Measurements from ENCODE around the gene CCR5. TPM values are rescaled to one million over a fixed set of nuclear protein-coding genes. Genes with fewer than 3 reads are reported as not detected.

Gene CCR5
- total and polyA plus RNA-seq, 9 of the 15 experiments (the other 6 are each of a cell fraction or from before 2014, with no cell fraction given), result not detected

DNA sequence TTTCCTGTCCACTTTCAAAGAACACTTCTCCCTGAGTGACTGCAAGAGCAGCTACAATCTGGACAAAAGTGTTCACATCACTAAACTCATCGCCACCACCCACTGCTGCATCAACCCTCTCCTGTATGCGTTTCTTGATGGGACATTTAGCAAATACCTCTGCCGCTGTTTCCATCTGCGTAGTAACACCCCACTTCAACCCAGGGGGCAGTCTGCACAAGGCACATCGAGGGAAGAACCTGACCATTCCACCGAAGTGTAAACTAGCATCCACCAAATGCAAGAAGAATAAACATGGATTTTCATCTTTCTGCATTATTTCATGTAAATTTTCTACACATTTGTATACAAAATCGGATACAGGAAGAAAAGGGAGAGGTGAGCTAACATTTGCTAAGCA is 38.1 kb downstream of the CCR5 start:
- in situ Hi-C loops (cut with MboI) (loop anchor here (25.0 kb wide), 1 partner anchor 1372 kb away; the partner anchor contains the start of gene CLEC3B), intact Hi-C loops (cut with micrococcal nuclease) (no loop called here)
- WGBS (ENCODE audit: insufficient coverage, low coverage, missing lambda C conversion rate), result 73% methylated on average over 7 of the region's 7 CpGs
- ChIA-PET POLR2A (interaction anchor here (0.6 to 2.3 kb wide), 4 partner anchors 8 to 402 kb away, joined by 3 to 7 read pairs (median 5); no protein-coding TSS in a partner anchor), CTCF (ENCODE audit: low intra/inter-chr PET ratio) (no interaction called here)
- peaks cover 25 to 46% of the 10 kb centered on the region in 2 experiments for H3K4me1 ChIP-seq (replicated peaks in 1 of 2; ENCODE audit: control insufficient read depth in 2 of 2, insufficient read depth in 2 of 2, low read length in 2 of 2)
- no peak for FAIRE-seq
- no TSS peak for BruUV-seq (replicated peaks)
- H3K9me3 ChIP-seq (replicated peaks; ENCODE audit: control insufficient read depth, insufficient read depth, low read depth, low read length), result no peaks in the 10 kb centered on the region; the same call in 1 of the 2 replicates
- H3K9ac ChIP-seq (ENCODE audit: insufficient read depth in 1 of 2, low read depth in 2 of 2, low read length in 2 of 2), result no peak overlapping the region
- H4K20me1 ChIP-seq (replicated peaks; ENCODE audit: control insufficient read depth, insufficient read depth, low read length), result no peaks in the 10 kb centered on the region
- TF ChIP-seq RAD21 (CRISPR knock-in tag; conservative IDR thresholded peaks at IDR 0.05 in 1 of 2, IDR thresholded peaks at IDR 0.05 in 1 of 2) (peak in 1 of 2 experiments; percentile 21; a peak in 1 of 4 replicates), RCOR1 (IDR thresholded peaks at IDR 0.05; ENCODE audit: borderline replicate concordance in 1 of 2, low read depth in 2 of 2, low read length in 2 of 2) (0 out of 4 replicates have a peak, but pooled peaks of 1 of the 2 experiments have one; percentile 2), ZNF395 (CRISPR knock-in tag; IDR thresholded peaks at IDR 0.05) (no peak), TOE1 (IDR thresholded peaks at IDR 0.05; ENCODE audit: borderline replicate concordance) (no peak), TOE1 (CRISPR knock-in tag; IDR thresholded peaks at IDR 0.05; ENCODE audit: borderline replicate concordance, low read depth) (0 out of 2 replicates have a peak, but pooled peaks have one; percentile 33)
- TF ChIP-seq, protein P1, sequence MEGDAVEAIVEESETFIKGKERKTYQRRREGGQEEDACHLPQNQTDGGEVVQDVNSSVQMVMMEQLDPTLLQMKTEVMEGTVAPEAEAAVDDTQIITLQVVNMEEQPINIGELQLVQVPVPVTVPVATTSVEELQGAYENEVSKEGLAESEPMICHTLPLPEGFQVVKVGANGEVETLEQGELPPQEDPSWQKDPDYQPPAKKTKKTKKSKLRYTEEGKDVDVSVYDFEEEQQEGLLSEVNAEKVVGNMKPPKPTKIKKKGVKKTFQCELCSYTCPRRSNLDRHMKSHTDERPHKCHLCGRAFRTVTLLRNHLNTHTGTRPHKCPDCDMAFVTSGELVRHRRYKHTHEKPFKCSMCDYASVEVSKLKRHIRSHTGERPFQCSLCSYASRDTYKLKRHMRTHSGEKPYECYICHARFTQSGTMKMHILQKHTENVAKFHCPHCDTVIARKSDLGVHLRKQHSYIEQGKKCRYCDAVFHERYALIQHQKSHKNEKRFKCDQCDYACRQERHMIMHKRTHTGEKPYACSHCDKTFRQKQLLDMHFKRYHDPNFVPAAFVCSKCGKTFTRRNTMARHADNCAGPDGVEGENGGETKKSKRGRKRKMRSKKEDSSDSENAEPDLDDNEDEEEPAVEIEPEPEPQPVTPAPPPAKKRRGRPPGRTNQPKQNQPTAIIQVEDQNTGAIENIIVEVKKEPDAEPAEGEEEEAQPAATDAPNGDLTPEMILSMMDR (IDR thresholded peaks at IDR 0.05 in 2 of 3, conservative IDR thresholded peaks at IDR 0.05 in 1 of 3; ENCODE audit: insufficient read depth in 2 of 3, low read depth in 1 of 3, low read length in 3 of 3), result peak in 2 of 3 experiments; percentile 41 to 43; a peak in 4 of 6 replicates
- H3K79me2 ChIP-seq (ENCODE audit: control insufficient read depth, insufficient read depth, low read length), result peaks cover 2% of the 10 kb centered on the region; the same call in 1 of the 3 replicates
- no peak overlapping the region for H3K4me2 ChIP-seq (ENCODE audit: insufficient read depth, low read length)
- no peak overlapping the region for H2AFZ ChIP-seq (ENCODE audit: low read depth, low read length)
- no peak overlapping the region for H3K27ac ChIP-seq (ENCODE audit: extremely low read depth, low read depth, low read length)
- no peak for ATAC-seq
- no peaks in the 10 kb centered on the region for H3K9me1 ChIP-seq (ENCODE audit: control insufficient read depth, insufficient read depth, low read length)
- peak in 3 of 4 experiments; percentile 28 to 39 (median 34) for DNase-seq (ENCODE audit: extremely low read depth in 1 of 4, low spot score in 3 of 4)
- H3K36me3 ChIP-seq (ENCODE audit: control insufficient read depth, insufficient read depth, low read length), result no peaks in the 10 kb centered on the region
- no peak overlapping the region for H3K4me3 ChIP-seq
- H3K27me3 ChIP-seq (ENCODE audit: control insufficient read depth in 2 of 2, insufficient read depth in 2 of 2, low read length in 2 of 2), result no peaks in the 10 kb centered on the region

All from K562 (cell line).